CD4-positive, CD25-positive, alpha-beta regulatory T cell (primary cell): ENCODE data around the gene PLPP6. TPM values are rescaled to one million over a fixed set of nuclear protein-coding genes. Genes with fewer than 3 reads are reported as not detected.

Experiments
- ATAC-seq, 2 donors: fragments of 150-1000 bp; cut with Tn5 transposase; one replicate each; pipeline ENCODE4 v1.10.0; 2021; ENCODE audit warnings: low read depth in 2 of 2, moderate number of reproducible peaks in 2 of 2, moderate library complexity in 1 of 2
- DNase-seq, 3 donors: peaks; one replicate each; pipeline versions ENCODE4 v3.0.0 to v3.0.0-alpha.2; 2012 to 2022; ENCODE audit warnings: mixed read lengths in 1 of 3
- H3K27ac ChIP-seq: one replicate; pipeline ENCODE4 v1.7.0; 2013; ENCODE audit warnings: mild to moderate bottlenecking, low read length; ENCODE audit not compliant: insufficient read depth, poor library complexity, severe bottlenecking
- H3K27me3 ChIP-seq: one replicate; pipeline ENCODE4 v1.7.0; 2013; ENCODE audit warnings: low read length; ENCODE audit not compliant: control insufficient read depth, insufficient read depth
- H3K36me3 ChIP-seq: one replicate; pipeline ENCODE4 v1.7.0; 2013; ENCODE audit warnings: mild to moderate bottlenecking, low read length, moderate library complexity; ENCODE audit not compliant: control insufficient read depth, insufficient read depth
- H3K4me1 ChIP-seq: 2 replicates; pipeline ENCODE4 v1.7.0; 2013; ENCODE audit warnings: mild to moderate bottlenecking, low read length; ENCODE audit not compliant: insufficient read depth, control insufficient read depth, poor library complexity, severe bottlenecking
- H3K4me3 ChIP-seq: one replicate; pipeline ENCODE4 v1.7.0; 2013; ENCODE audit warnings: low read depth, mild to moderate bottlenecking, low read length, moderate library complexity
- H3K9me3 ChIP-seq, 2 experiments: 1 replicate in 1 of 2; 2 replicates in 1 of 2; pipeline ENCODE4 v1.7.0; 2013; ENCODE audit warnings: low read length in 2 of 2, mild to moderate bottlenecking in 1 of 2, moderate library complexity in 1 of 2; ENCODE audit not compliant: control insufficient read depth in 2 of 2
- H3K27ac Mint-ChIP-seq, 3 donors: one replicate each; pipeline ENCODE4 v1.8.0; 2020 to 2022; ENCODE audit warnings: mild to moderate bottlenecking in 3 of 3, mixed read lengths in 3 of 3, moderate library complexity in 2 of 3
- H3K27me3 Mint-ChIP-seq: one replicate; pipeline ENCODE4 v1.8.0; 2022; ENCODE audit warnings: mild to moderate bottlenecking, mixed read lengths
- H3K36me3 Mint-ChIP-seq: one replicate; pipeline ENCODE4 v1.8.0; 2020; ENCODE audit warnings: mixed read lengths
- H3K4me1 Mint-ChIP-seq, 4 donors: one replicate each; pipeline ENCODE4 v1.8.0; 2020 to 2022; ENCODE audit warnings: mixed read lengths in 4 of 4, mild to moderate bottlenecking in 1 of 4
- H3K4me3 Mint-ChIP-seq, 4 donors: one replicate each; pipeline ENCODE4 v1.8.0; 2020 to 2022; ENCODE audit warnings: mild to moderate bottlenecking in 4 of 4, mixed read lengths in 4 of 4, moderate library complexity in 3 of 4
- H3K9me3 Mint-ChIP-seq, 7 donors: one replicate each; pipeline ENCODE4 v1.8.0; 2020 to 2022; ENCODE audit warnings: mixed read lengths in 7 of 7, mild to moderate bottlenecking in 3 of 7, moderate library complexity in 2 of 7
- polyA plus RNA-seq, 4 donors: library from polyadenylated mRNA; unstranded; fragments of 300-500 nt; fragmentation: Illumina TruSeq; gene quantifications; one replicate each; pipeline ENCODE4 v1.2.3, GENCODE V29; 2021
- total RNA-seq: library from RNA; stranded (reverse); gene quantifications from one replicate; pipeline ENCODE4 v1.2.3, GENCODE V29; 2022

PLPP6 gene
- total and polyA plus RNA-seq, 5 donors from 2014 or later, result 5.0 to 9.6 (median 8.7) TPM

- no peak overlapping the region for H3K27ac ChIP-seq
- DNase-seq, result no peak
- peaks cover 38% of the 10 kb centered on the region for H3K36me3 Mint-ChIP-seq
- H3K27me3 ChIP-seq, result no peaks in the 10 kb centered on the region
- peaks cover 71% of the 10 kb centered on the region for H3K36me3 ChIP-seq
- no peak overlapping the region for H3K27ac Mint-ChIP-seq
- H3K4me1 Mint-ChIP-seq, result peaks cover 18 to 28% (median 23%) of the 10 kb centered on the region in 4 donors
- ATAC-seq, result no peak
- H3K9me3 Mint-ChIP-seq, result no peaks in the 10 kb centered on the region
- H3K4me3 ChIP-seq, result no peak overlapping the region
- H3K9me3 ChIP-seq, result no peaks in the 10 kb centered on the region
- no peak overlapping the region for H3K4me3 Mint-ChIP-seq
- no peaks in the 10 kb centered on the region for H3K4me1 ChIP-seq
- no peaks in the 10 kb centered on the region for H3K27me3 Mint-ChIP-seq
Observed at GRCh38 chr9:4700091-4700490, 38.0 kb downstream of the PLPP6 start.

- Histone ChIP-seq H3K27ac (no peak overlapping the region), H3K9me3 (no peaks in the 10 kb centered on the region), H3K4me1 (no peaks in the 10 kb centered on the region), H3K36me3 (peaks cover 71% of the 10 kb centered on the region), H3K27me3 (no peaks in the 10 kb centered on the region), H3K4me3 (no peak overlapping the region)
- H3K9me3 Mint-ChIP-seq, result no peaks in the 10 kb centered on the region
- ATAC-seq, result no peak
- DNase-seq, result no peak
- H3K27me3 Mint-ChIP-seq, result no peaks in the 10 kb centered on the region
- no peak overlapping the region for H3K4me3 Mint-ChIP-seq
- H3K27ac Mint-ChIP-seq, result peak overlapping the region; percentile 4 to 27 (median 26)
- peaks cover 18 to 30% (median 20%) of the 10 kb centered on the region in 4 donors for H3K4me1 Mint-ChIP-seq
- peaks cover 41% of the 10 kb centered on the region for H3K36me3 Mint-ChIP-seq
Observed at GRCh38 chr9:4700932-4701331, 38.8 kb downstream of the PLPP6 start.

GRCh38 chr9:4701526-4701925, 39.4 kb downstream of the PLPP6 start:
- Histone ChIP-seq H3K4me3 (no peak overlapping the region), H3K36me3 (peaks cover 74% of the 10 kb centered on the region), H3K4me1 (no peaks in the 10 kb centered on the region), H3K27ac (no peak overlapping the region), H3K9me3 (no peaks in the 10 kb centered on the region), H3K27me3 (no peaks in the 10 kb centered on the region)
- Mint-ChIP-seq H3K27ac (peak overlapping the region in 2 of 3 donors; percentile 4 to 26), H3K9me3 (no peaks in the 10 kb centered on the region), H3K4me1 (peaks cover 14 to 31% (median 18%) of the 10 kb centered on the region in 4 donors), H3K4me3 (no peak overlapping the region), H3K27me3 (no peaks in the 10 kb centered on the region), H3K36me3 (peaks cover 44% of the 10 kb centered on the region)
- ATAC-seq, result no peak
- no peak for DNase-seq

- H3K4me3 Mint-ChIP-seq, result no peak overlapping the region
- Histone ChIP-seq H3K27me3 (no peaks in the 10 kb centered on the region), H3K27ac (no peak overlapping the region), H3K9me3 (no peaks in the 10 kb centered on the region), H3K4me1 (peaks cover 3% of the 10 kb centered on the region), H3K4me3 (no peak overlapping the region), H3K36me3 (peaks cover 66% of the 10 kb centered on the region)
- H3K9me3 Mint-ChIP-seq, result peaks cover 0 to 1% (median 0%) of the 10 kb centered on the region in 7 donors
- ATAC-seq (no peak), DNase-seq (no peak)
- peaks cover 48% of the 10 kb centered on the region for H3K36me3 Mint-ChIP-seq
- H3K27me3 Mint-ChIP-seq, result no peaks in the 10 kb centered on the region
- H3K27ac Mint-ChIP-seq, result no peak overlapping the region
- peaks cover 9 to 32% (median 14%) of the 10 kb centered on the region in 4 donors for H3K4me1 Mint-ChIP-seq
Observed at GRCh38 chr9:4704129-4704528, 42.0 kb downstream of the PLPP6 start.

GRCh38 chr9:4706021-4706420, 43.9 kb downstream of the PLPP6 start:
- Histone ChIP-seq H3K4me1 (peaks cover 3% of the 10 kb centered on the region), H3K27me3 (no peaks in the 10 kb centered on the region), H3K4me3 (no peak overlapping the region), H3K36me3 (peaks cover 57% of the 10 kb centered on the region), H3K9me3 (no peaks in the 10 kb centered on the region), H3K27ac (no peak overlapping the region)
- H3K36me3 Mint-ChIP-seq, result peaks cover 48% of the 10 kb centered on the region
- peaks cover 9 to 32% (median 15%) of the 10 kb centered on the region in 4 donors for H3K4me1 Mint-ChIP-seq
- no peak for ATAC-seq
- peaks cover 0 to 1% (median 0%) of the 10 kb centered on the region in 7 donors for H3K9me3 Mint-ChIP-seq
- H3K4me3 Mint-ChIP-seq, result no peak overlapping the region
- no peak for DNase-seq
- H3K27me3 Mint-ChIP-seq, result no peaks in the 10 kb centered on the region
- H3K27ac Mint-ChIP-seq, result peak overlapping the region; percentile 3 to 58 (median 50)

GRCh38 chr9:4706971-4707622, 45.0 kb downstream of the PLPP6 start:
- DNase-seq, result peak in 1 of 3 donors; percentile 15
- peaks cover 3 to 26% (median 9%) of the 10 kb centered on the region in 4 donors for H3K4me1 Mint-ChIP-seq
- Histone ChIP-seq H3K27ac (no peak overlapping the region), H3K27me3 (no peaks in the 10 kb centered on the region), H3K9me3 (no peaks in the 10 kb centered on the region), H3K4me1 (peaks cover 3% of the 10 kb centered on the region), H3K36me3 (peaks cover 47% of the 10 kb centered on the region), H3K4me3 (no peak overlapping the region)
- H3K9me3 Mint-ChIP-seq, result peaks cover 0 to 1% (median 0%) of the 10 kb centered on the region in 7 donors
- peaks cover 44% of the 10 kb centered on the region for H3K36me3 Mint-ChIP-seq
- peak overlapping the region in 1 of 3 donors; percentile 43 for H3K27ac Mint-ChIP-seq
- no peak overlapping the region for H3K4me3 Mint-ChIP-seq
- ATAC-seq, result no peak
- no peaks in the 10 kb centered on the region for H3K27me3 Mint-ChIP-seq

GRCh38 chr9:4709380-4709779, 47.3 kb downstream of the PLPP6 start:
- Mint-ChIP-seq H3K4me1 (peaks cover 3 to 15% (median 6%) of the 10 kb centered on the region in 4 donors), H3K27ac (peak overlapping the region in 2 of 3 donors; percentile 15 to 16), H3K36me3 (peaks cover 31% of the 10 kb centered on the region), H3K9me3 (peaks cover 0 to 1% (median 0%) of the 10 kb centered on the region in 7 donors), H3K4me3 (no peak overlapping the region), H3K27me3 (no peaks in the 10 kb centered on the region)
- Histone ChIP-seq H3K4me3 (no peak overlapping the region), H3K9me3 (no peaks in the 10 kb centered on the region), H3K27me3 (no peaks in the 10 kb centered on the region), H3K36me3 (peaks cover 31% of the 10 kb centered on the region), H3K4me1 (peaks cover 3% of the 10 kb centered on the region), H3K27ac (no peak overlapping the region)
- ATAC-seq (no peak), DNase-seq (no peak)

- peaks cover 41% of the 10 kb centered on the region for H3K36me3 ChIP-seq
- H3K27ac Mint-ChIP-seq, result peak overlapping the region in 2 of 3 donors; percentile 3 to 5
Observed at GRCh38 chr9:4713849-4714248, 51.8 kb downstream of the PLPP6 start.

More at GRCh38 chr9:4713849-4714248, 51.8 kb downstream of the PLPP6 start:
- Mint-ChIP-seq H3K4me1 (peaks cover 0 to 12% (median 2%) of the 10 kb centered on the region in 4 donors), H3K36me3 (peaks cover 38% of the 10 kb centered on the region), H3K27me3 (no peaks in the 10 kb centered on the region), H3K4me3 (no peak overlapping the region), H3K9me3 (peaks cover 0 to 1% (median 0%) of the 10 kb centered on the region in 7 donors)
- Histone ChIP-seq H3K4me1 (no peaks in the 10 kb centered on the region), H3K27me3 (no peaks in the 10 kb centered on the region), H3K9me3 (no peaks in the 10 kb centered on the region), H3K27ac (no peak overlapping the region), H3K4me3 (no peak overlapping the region)
- DNase-seq (no peak), ATAC-seq (no peak)
